ENCODE results near the gene ZCCHC7. TPM values are rescaled to one million over a fixed set of nuclear protein-coding genes. Genes with fewer than 3 reads are reported as not detected.

ZCCHC7 gene
- total RNA-seq, 3 donors from 2014 or later = 19.8 to 29.1 (median 26.9) TPM

DNA sequence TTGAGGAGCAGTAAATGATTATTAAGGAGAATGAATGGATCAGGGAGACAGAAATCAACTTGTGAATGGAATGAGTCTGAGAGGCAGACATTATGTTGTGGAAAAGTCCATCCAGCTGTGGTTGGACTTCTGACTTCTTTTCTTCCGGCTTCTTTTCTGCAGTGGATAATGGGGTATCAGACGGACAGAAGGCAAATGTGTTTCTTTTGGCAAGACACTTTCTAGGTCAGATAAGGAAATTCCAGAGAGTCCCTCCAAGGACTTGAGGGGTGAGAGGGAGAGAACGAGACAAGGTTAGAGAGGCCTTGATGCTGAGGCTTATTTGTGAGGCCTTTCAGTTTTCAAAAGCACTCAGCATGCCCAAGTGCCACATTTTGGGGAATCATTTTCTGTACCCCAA, 285.0 kb downstream of the ZCCHC7 start:
- no peaks in the 10 kb centered on the region for H3K9me3 ChIP-seq
- no peak for DNase-seq (ENCODE audit: low spot score in 2 of 2)
- H3K4me1 ChIP-seq = no peaks in the 10 kb centered on the region
- no peak overlapping the region for H3K27ac ChIP-seq
- no peaks in the 10 kb centered on the region for H3K36me3 ChIP-seq
- no peak overlapping the region for H3K4me3 ChIP-seq
- TF ChIP-seq, protein P1, sequence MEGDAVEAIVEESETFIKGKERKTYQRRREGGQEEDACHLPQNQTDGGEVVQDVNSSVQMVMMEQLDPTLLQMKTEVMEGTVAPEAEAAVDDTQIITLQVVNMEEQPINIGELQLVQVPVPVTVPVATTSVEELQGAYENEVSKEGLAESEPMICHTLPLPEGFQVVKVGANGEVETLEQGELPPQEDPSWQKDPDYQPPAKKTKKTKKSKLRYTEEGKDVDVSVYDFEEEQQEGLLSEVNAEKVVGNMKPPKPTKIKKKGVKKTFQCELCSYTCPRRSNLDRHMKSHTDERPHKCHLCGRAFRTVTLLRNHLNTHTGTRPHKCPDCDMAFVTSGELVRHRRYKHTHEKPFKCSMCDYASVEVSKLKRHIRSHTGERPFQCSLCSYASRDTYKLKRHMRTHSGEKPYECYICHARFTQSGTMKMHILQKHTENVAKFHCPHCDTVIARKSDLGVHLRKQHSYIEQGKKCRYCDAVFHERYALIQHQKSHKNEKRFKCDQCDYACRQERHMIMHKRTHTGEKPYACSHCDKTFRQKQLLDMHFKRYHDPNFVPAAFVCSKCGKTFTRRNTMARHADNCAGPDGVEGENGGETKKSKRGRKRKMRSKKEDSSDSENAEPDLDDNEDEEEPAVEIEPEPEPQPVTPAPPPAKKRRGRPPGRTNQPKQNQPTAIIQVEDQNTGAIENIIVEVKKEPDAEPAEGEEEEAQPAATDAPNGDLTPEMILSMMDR (IDR thresholded peaks at IDR 0.05) = no peak
- TF ChIP-seq POLR2A (IDR thresholded peaks at IDR 0.05) (no peak), POLR2AphosphoS5 (IDR thresholded peaks at IDR 0.05) (no peak)
- intact Hi-C loops (cut with DNase I; ENCODE audit: low total_unique reads) = no loop called here
- no peaks in the 10 kb centered on the region for H3K27me3 ChIP-seq

GRCh38 chr9:37405764-37406380, 285.5 kb downstream of the ZCCHC7 start:
- Histone ChIP-seq H3K9me3 (no peaks in the 10 kb centered on the region), H3K4me3 (no peak overlapping the region), H3K27me3 (no peaks in the 10 kb centered on the region), H3K27ac (no peak overlapping the region), H3K36me3 (no peaks in the 10 kb centered on the region), H3K4me1 (no peaks in the 10 kb centered on the region)
- no peak for DNase-seq (ENCODE audit: low spot score in 2 of 2)
- TF ChIP-seq POLR2A (IDR thresholded peaks at IDR 0.05) (no peak), POLR2AphosphoS5 (IDR thresholded peaks at IDR 0.05) (no peak)
- TF ChIP-seq, protein P1 (IDR thresholded peaks at IDR 0.05) = no peak
- intact Hi-C loops (cut with DNase I; ENCODE audit: low total_unique reads) = no loop called here

GRCh38 chr9:37406603-37407401, 286.4 kb downstream of the ZCCHC7 start:
- H3K36me3 ChIP-seq = no peaks in the 10 kb centered on the region
- intact Hi-C loops (cut with DNase I; ENCODE audit: low total_unique reads) = no loop called here
- TF ChIP-seq, protein P1 (IDR thresholded peaks at IDR 0.05) = no peak
- no peak for TF ChIP-seq POLR2A (IDR thresholded peaks at IDR 0.05)
- TF ChIP-seq POLR2AphosphoS5 (IDR thresholded peaks at IDR 0.05) = no peak
- H3K4me3 ChIP-seq = no peak overlapping the region
- no peak overlapping the region for H3K27ac ChIP-seq
- H3K9me3 ChIP-seq = no peaks in the 10 kb centered on the region
- no peaks in the 10 kb centered on the region for H3K27me3 ChIP-seq
- no peak for DNase-seq (ENCODE audit: low spot score in 2 of 2)
- H3K4me1 ChIP-seq = no peaks in the 10 kb centered on the region

GRCh38 chr9:37407468-37407867, 287.1 kb downstream of the ZCCHC7 start:
- DNase-seq (ENCODE audit: low spot score in 2 of 2) = no peak
- no peaks in the 10 kb centered on the region for H3K27me3 ChIP-seq
- no peak overlapping the region for H3K27ac ChIP-seq
- no peaks in the 10 kb centered on the region for H3K4me1 ChIP-seq
- H3K4me3 ChIP-seq = no peak overlapping the region
- H3K9me3 ChIP-seq = no peaks in the 10 kb centered on the region
- TF ChIP-seq POLR2A (IDR thresholded peaks at IDR 0.05) (no peak), POLR2AphosphoS5 (IDR thresholded peaks at IDR 0.05) (no peak)
- TF ChIP-seq, protein P1 (IDR thresholded peaks at IDR 0.05) = no peak
- no peaks in the 10 kb centered on the region for H3K36me3 ChIP-seq
- intact Hi-C loops (cut with DNase I; ENCODE audit: low total_unique reads) = no loop called here

Other genes with a start within 250 kb of the ZCCHC7 start
- under 1 TPM in 1 of 3 donors, not detected in 2; 0.59 TPM for gene PAX5, start 86.3 kb upstream of the ZCCHC7 start, total RNA-seq